Activated naive CD8-positive, alpha-beta T cell treated with anti-CD3 and anti-CD28 coated beads, Interleukin-2, amount 10 ng/mL, durations not matched to agents 7 days and 5 days (primary cell): ENCODE measurements around the gene PMPCA. TPM values are rescaled to one million over a fixed set of nuclear protein-coding genes. Genes with fewer than 3 reads are reported as not detected.

ENCODE experiments used
- ATAC-seq: fragments of 150-1000 bp; cut with Tn5 transposase; one replicate; pipeline ENCODE4 v1.10.0; 2021; ENCODE audit warnings: low read depth, moderate library complexity
- POLR2A ChIA-PET: fragments of 350-600 bp; sonication (Branson Sonifier 250); formaldehyde crosslinking; loops from one replicate; lab custom pipeline; 2021; ENCODE audit warnings: antibody characterized with exemption; lab: Charles Lee
- DNase-seq: peaks from one replicate; pipeline ENCODE4 v3.0.0; 2021
- H3K27ac Mint-ChIP-seq: one replicate; pipeline ENCODE4 v1.8.0; 2022; ENCODE audit warnings: mild to moderate bottlenecking, mixed read lengths
- H3K27me3 Mint-ChIP-seq: one replicate; pipeline ENCODE4 v1.8.0; 2022; ENCODE audit warnings: mild to moderate bottlenecking, moderate library complexity, mixed read lengths
- H3K36me3 Mint-ChIP-seq: one replicate; pipeline ENCODE4 v1.8.0; 2021; ENCODE audit warnings: mild to moderate bottlenecking, mixed read lengths
- H3K4me1 Mint-ChIP-seq: one replicate; pipeline ENCODE4 v1.8.0; 2021; ENCODE audit warnings: mixed read lengths
- H3K4me3 Mint-ChIP-seq: one replicate; pipeline ENCODE4 v1.8.0; 2022; ENCODE audit warnings: mild to moderate bottlenecking, moderate library complexity, mixed read lengths
- H3K9me3 Mint-ChIP-seq: one replicate; pipeline ENCODE4 v1.8.0; 2021; ENCODE audit warnings: mixed read lengths
- total RNA-seq, 2 experiments: library from RNA; stranded (reverse); gene quantifications; one replicate each; pipeline ENCODE4 v1.2.3, GENCODE V29; 2021

The PMPCA gene
- total RNA-seq, 2 experiments from 2014 or later = 60.6 to 65.6 TPM

- Mint-ChIP-seq H3K27ac (no peak overlapping the region), H3K27me3 (no peaks in the 10 kb centered on the region), H3K9me3 (no peaks in the 10 kb centered on the region), H3K4me3 (no peak overlapping the region), H3K4me1 (no peaks in the 10 kb centered on the region), H3K36me3 (no peaks in the 10 kb centered on the region)
- ATAC-seq (no peak), DNase-seq (no peak)
- POLR2A ChIA-PET = no interaction called here
Observed at GRCh38 chr9:136430588-136431234, 20.3 kb downstream of the PMPCA start.

GRCh38 chr9:136431782-136432350 lies 21.4 kb downstream of the PMPCA start:
- ATAC-seq = no peak

GRCh38 chr9:136432591-136432990 lies 22.1 kb downstream of the PMPCA start:
- no peak for DNase-seq
- no peak overlapping the region for H3K4me3 Mint-ChIP-seq
- no peaks in the 10 kb centered on the region for H3K9me3 Mint-ChIP-seq
- no peak overlapping the region for H3K27ac Mint-ChIP-seq
- ATAC-seq = no peak
- H3K27me3 Mint-ChIP-seq = no peaks in the 10 kb centered on the region
- peaks cover 14% of the 10 kb centered on the region for H3K4me1 Mint-ChIP-seq
- POLR2A ChIA-PET = no interaction called here
- no peaks in the 10 kb centered on the region for H3K36me3 Mint-ChIP-seq

More at GRCh38 chr9:136431782-136432350, 21.4 kb downstream of the PMPCA start:
- peaks cover 7% of the 10 kb centered on the region for H3K4me1 Mint-ChIP-seq
- H3K4me3 Mint-ChIP-seq = no peak overlapping the region
- no peak for DNase-seq
- POLR2A ChIA-PET = no interaction called here
- no peaks in the 10 kb centered on the region for H3K36me3 Mint-ChIP-seq
- H3K9me3 Mint-ChIP-seq = no peaks in the 10 kb centered on the region
- H3K27ac Mint-ChIP-seq = no peak overlapping the region
- H3K27me3 Mint-ChIP-seq = no peaks in the 10 kb centered on the region

GRCh38 chr9:136433043-136433715 lies 22.7 kb downstream of the PMPCA start:
- Mint-ChIP-seq H3K4me1 (peaks cover 19% of the 10 kb centered on the region), H3K27ac (no peak overlapping the region), H3K27me3 (no peaks in the 10 kb centered on the region), H3K9me3 (no peaks in the 10 kb centered on the region), H3K4me3 (no peak overlapping the region), H3K36me3 (no peaks in the 10 kb centered on the region)
- POLR2A ChIA-PET = no interaction called here
- ATAC-seq (no peak), DNase-seq (no peak)

- no peak overlapping the region for H3K27ac Mint-ChIP-seq
- H3K9me3 Mint-ChIP-seq = no peaks in the 10 kb centered on the region
- H3K4me3 Mint-ChIP-seq = no peak overlapping the region
- POLR2A ChIA-PET = no interaction called here
- H3K4me1 Mint-ChIP-seq = peaks cover 21% of the 10 kb centered on the region
- ATAC-seq = no peak
- no peaks in the 10 kb centered on the region for H3K27me3 Mint-ChIP-seq
- DNase-seq = no peak
- no peaks in the 10 kb centered on the region for H3K36me3 Mint-ChIP-seq
Observed at GRCh38 chr9:136433849-136434579, 23.6 kb downstream of the PMPCA start.

GRCh38 chr9:136434580-136435169 lies 24.2 kb downstream of the PMPCA start:
- H3K4me3 Mint-ChIP-seq = no peak overlapping the region
- no peaks in the 10 kb centered on the region for H3K27me3 Mint-ChIP-seq
- H3K27ac Mint-ChIP-seq = no peak overlapping the region
- no peak for DNase-seq
- peaks cover 21% of the 10 kb centered on the region for H3K4me1 Mint-ChIP-seq
- POLR2A ChIA-PET = no interaction called here
- H3K36me3 Mint-ChIP-seq = no peaks in the 10 kb centered on the region
- ATAC-seq = no peak
- H3K9me3 Mint-ChIP-seq = no peaks in the 10 kb centered on the region

GRCh38 chr9:136436055-136436634 lies 25.7 kb downstream of the PMPCA start:
- no peak for DNase-seq
- no peak for ATAC-seq
- no peaks in the 10 kb centered on the region for H3K27me3 Mint-ChIP-seq

GRCh38 chr9:136437430-136437829 lies 27.0 kb downstream of the PMPCA start:
- Mint-ChIP-seq H3K27me3 (no peaks in the 10 kb centered on the region), H3K9me3 (no peaks in the 10 kb centered on the region), H3K4me1 (peaks cover 21% of the 10 kb centered on the region), H3K27ac (no peak overlapping the region), H3K36me3 (no peaks in the 10 kb centered on the region), H3K4me3 (peak overlapping the region; percentile 83)
- DNase-seq (no peak), ATAC-seq (no peak)
- POLR2A ChIA-PET = no interaction called here

More at GRCh38 chr9:136436055-136436634, 25.7 kb downstream of the PMPCA start:
- Mint-ChIP-seq H3K27ac (no peak overlapping the region), H3K4me3 (no peak overlapping the region), H3K4me1 (peaks cover 21% of the 10 kb centered on the region), H3K9me3 (no peaks in the 10 kb centered on the region), H3K36me3 (no peaks in the 10 kb centered on the region)
- POLR2A ChIA-PET = no interaction called here

GRCh38 chr9:136437839-136438547 lies 27.5 kb downstream of the PMPCA start:
- Mint-ChIP-seq H3K9me3 (no peaks in the 10 kb centered on the region), H3K4me3 (peak overlapping the region; percentile 83), H3K36me3 (no peaks in the 10 kb centered on the region), H3K27ac (peak overlapping the region; percentile 69), H3K27me3 (no peaks in the 10 kb centered on the region), H3K4me1 (peaks cover 21% of the 10 kb centered on the region)
- POLR2A ChIA-PET = interaction anchor here (1.0 to 1.4 kb wide), 4 partner anchors 24 to 75 kb away, joined by 3 to 9 read pairs (median 4); no protein-coding TSS in a partner anchor
- no peak for ATAC-seq
- DNase-seq = no peak

- peaks cover 3% of the 10 kb centered on the region for H3K36me3 Mint-ChIP-seq
- H3K4me3 Mint-ChIP-seq = peak overlapping the region; percentile 83
- no peaks in the 10 kb centered on the region for H3K27me3 Mint-ChIP-seq
- no peaks in the 10 kb centered on the region for H3K9me3 Mint-ChIP-seq
- peak overlapping the region; percentile 69 for H3K27ac Mint-ChIP-seq
- POLR2A ChIA-PET = interaction anchor here (0.6 to 1.4 kb wide), 6 partner anchors 10 to 76 kb away, joined by 3 to 9 read pairs (median 4); no protein-coding TSS in a partner anchor
- ATAC-seq (peak; percentile 73), DNase-seq (peak; percentile 80)
- peaks cover 21% of the 10 kb centered on the region for H3K4me1 Mint-ChIP-seq
Observed at GRCh38 chr9:136438548-136439480, 28.4 kb downstream of the PMPCA start.

GRCh38 chr9:136439481-136440408 lies 29.3 kb downstream of the PMPCA start, which contains the start of gene INPP5E:
INPP5E (minus strand) TSS chr9:136439845; CDS start chr9:136439419, 426 bp downstream.
- POLR2A ChIA-PET = interaction anchor here (0.6 to 1.4 kb wide), 4 partner anchors 10 to 30 kb away, joined by 3 to 5 read pairs (median 4); no protein-coding TSS in a partner anchor
- peak within 1 kb of the TSS; percentile 83 for H3K4me3 Mint-ChIP-seq
- H3K27ac Mint-ChIP-seq = no peak within 1 kb of the TSS

More at GRCh38 chr9:136439481-136440408, 29.3 kb downstream of the PMPCA start, which contains the start of gene INPP5E:
- Mint-ChIP-seq H3K36me3 (peaks cover 4% of the 10 kb centered on the region), H3K9me3 (no peaks in the 10 kb centered on the region), H3K4me1 (peaks cover 21% of the 10 kb centered on the region), H3K27me3 (no peaks in the 10 kb centered on the region)
- ATAC-seq (peak; percentile 79), DNase-seq (peak; percentile 98)
